Measurements from ENCODE around the gene CCDC61. TPM values are rescaled to one million over a fixed set of nuclear protein-coding genes. Genes with fewer than 3 reads are reported as not detected.

The CCDC61 gene
- polyA plus RNA-seq, 12 donors = 4.5 to 12.3 (median 5.6) TPM; not detected in 1

GRCh38 chr19:45972947-45973540 lies 22.2 kb upstream of the CCDC61 start:
- no peak for DNase-seq

DNA sequence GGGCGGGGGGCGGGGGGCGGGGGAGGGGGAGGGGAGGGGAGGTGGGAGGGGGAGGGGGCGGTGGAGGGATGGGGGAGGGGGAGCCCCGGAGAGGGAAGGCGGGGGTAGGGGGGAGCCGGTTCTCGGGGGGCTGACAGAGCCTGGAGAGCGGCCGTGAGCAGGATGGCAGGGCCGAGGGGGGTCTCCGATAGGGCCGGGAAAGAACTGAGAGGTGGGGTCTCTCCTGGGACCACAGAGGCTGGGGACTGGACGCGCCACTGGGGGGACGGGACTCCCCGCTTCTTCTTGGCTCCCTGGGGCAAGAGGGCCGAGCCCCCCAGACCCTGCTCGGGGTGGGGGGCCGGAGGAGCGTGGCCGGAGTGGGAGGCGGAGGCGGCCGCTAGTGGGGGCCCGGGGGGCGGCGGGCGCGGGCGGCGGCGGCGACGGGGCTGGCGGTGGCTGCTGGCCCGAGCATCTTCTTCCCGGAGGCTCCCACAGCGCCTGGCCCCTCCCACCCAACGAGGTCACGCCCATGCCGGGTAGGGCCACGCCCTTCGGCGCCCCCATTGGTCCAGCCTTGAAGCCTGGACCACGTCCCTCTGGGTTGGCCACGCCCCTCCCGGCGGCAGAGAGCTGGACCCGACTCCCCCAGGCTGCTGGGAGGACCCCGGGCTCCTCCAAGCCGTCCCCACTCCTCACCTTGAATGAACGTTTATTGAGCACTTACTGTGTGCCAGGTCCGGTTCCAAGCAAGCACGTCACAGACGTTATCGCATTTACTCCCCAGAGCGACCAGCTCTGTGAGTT lies 21.5 kb upstream of the CCDC61 start, which contains the start of gene NOVA2:
Gene NOVA2, minus strand, starts transcription at position 313 of the 786 bp plus-strand sequence. CDS start 514 bp downstream, outside the sequence.
- DNase-seq = peak; percentile 35

GRCh38 chr19:45975306-45976070 lies 19.8 kb upstream of the CCDC61 start:
- DNase-seq = no peak

DNA sequence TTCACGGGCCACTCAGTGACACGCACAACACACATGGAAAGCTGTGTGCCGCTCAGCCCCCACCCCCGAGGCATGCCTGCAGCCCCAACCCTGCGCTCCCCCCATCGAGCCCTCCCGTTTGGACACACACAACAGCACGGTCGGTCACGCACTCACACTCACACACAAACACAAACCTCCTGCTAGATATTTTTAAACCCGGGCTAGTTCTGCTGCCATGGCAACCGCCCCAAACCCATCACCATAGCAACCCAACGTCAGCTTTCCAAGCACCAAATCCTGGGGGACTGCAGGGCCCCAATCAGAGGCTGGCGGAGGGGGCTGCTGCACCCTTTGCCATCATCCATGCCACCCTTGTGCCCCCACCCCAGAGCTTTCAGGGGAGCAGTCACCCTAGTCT lies 19.1 kb upstream of the CCDC61 start:
- DNase-seq = no peak

DNA sequence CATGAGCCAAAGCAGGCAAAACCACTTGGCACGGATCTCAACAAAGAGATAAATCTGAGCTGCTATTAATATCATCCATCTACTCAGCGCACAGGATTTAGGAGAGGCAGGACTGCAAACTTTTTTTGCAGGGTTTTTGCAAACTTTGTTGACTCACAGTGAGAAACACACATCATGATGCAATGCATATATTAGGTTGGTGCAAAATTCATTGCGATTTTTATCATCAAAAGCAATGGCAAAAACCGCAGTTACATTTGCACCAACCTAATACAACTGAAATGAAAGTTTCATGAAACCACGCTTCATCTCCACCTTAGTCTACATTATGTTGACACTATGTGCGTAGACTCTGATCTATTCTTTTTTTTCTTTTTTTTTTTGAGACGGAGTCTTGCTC lies 17.1 kb upstream of the CCDC61 start:
- no peak for DNase-seq

GRCh38 chr19:45981350-45981749 lies 13.9 kb upstream of the CCDC61 start:
- no peak for DNase-seq

- DNase-seq = no peak
Observed at GRCh38 chr19:45985321-45985720, 9.9 kb upstream of the CCDC61 start.

GRCh38 chr19:45990113-45990728 lies 5.0 kb upstream of the CCDC61 start:
- DNase-seq = no peak

- no peak for DNase-seq
Observed at GRCh38 chr19:45994456-45994997, 740 bp upstream of the CCDC61 start.

- no peak for DNase-seq
Observed at GRCh38 chr19:45995715-45996385, 583 bp downstream of the CCDC61 start.

DNA sequence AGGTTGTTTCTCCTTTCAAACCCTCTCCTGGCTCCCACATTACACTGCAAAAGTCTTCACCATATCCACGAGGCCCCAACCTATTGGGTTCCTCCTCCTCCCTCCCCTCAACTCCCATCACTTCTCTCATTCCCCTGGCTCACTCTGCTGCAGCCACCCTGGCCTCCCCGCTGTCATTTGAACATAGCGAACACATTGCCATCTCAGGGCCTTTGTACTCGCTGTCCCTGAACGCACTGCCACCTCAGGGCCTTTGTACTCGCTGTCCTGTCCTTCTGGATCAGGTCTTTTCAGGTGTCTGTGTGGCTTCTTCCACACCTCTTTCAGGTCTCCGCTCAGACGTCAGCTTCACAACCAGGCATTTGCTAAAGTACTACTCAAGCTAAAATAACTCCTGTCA lies 1.7 kb downstream of the CCDC61 start:
- no peak for DNase-seq

GRCh38 chr19:45998834-45999233 lies 3.6 kb downstream of the CCDC61 start:
- no peak for DNase-seq

- no peak for DNase-seq
Observed at GRCh38 chr19:45999653-46000121, 4.4 kb downstream of the CCDC61 start.

- no peak for DNase-seq
Observed at GRCh38 chr19:46000491-46001246, 5.4 kb downstream of the CCDC61 start.

GRCh38 chr19:46002678-46003275 lies 7.5 kb downstream of the CCDC61 start:
- no peak for DNase-seq

DNA sequence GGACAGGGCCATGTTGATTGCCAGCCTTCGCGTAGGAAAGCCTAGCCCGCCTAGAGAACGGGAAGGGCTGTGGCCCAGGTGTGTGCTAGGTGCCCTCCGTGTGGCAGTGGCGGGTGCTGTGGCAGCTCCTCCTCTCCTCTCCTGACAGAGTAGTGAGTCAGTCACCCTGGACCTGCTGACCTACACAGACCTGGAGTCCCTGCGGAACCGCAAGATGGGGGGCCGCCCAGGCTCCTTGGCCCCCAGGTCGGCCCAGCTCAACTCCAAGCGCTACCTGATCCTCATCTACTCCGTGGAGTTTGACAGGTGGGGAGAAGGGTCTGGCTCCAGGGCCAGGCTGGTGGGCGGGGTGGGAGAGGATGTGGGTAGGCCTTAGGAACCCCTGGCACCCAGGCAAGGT lies 11.1 kb downstream of the CCDC61 start:
- DNase-seq = no peak

GRCh38 chr19:46009530-46010510 lies 14.6 kb downstream of the CCDC61 start:
- peak; percentile 56 for DNase-seq

DNA sequence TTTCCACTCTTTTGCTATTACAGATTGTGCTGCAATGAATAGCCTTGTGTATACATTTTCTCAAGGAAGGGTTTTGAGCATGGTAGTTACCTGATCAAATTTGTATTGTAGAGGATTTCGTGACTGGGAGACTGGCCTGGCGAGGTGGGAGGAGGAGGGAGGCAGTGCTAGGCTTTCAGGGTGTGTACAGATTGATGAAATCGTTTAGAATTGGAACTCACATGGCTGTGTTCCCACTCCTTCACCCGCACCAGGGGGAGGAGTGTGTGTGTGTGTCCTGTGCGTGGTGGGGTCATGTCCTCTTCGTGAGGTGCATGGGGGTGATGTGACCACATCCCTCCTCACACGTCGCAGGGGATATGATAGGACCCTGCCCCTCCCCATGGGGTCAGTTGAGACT lies 19.3 kb downstream of the CCDC61 start:
- DNase-seq = no peak

Measured in muscle of arm (tissue), 12 donors.